NT2/D1 (cell line): ENCODE data around the gene PLEKHF1.

ENCODE experiments used
- DNase-seq: peaks from one replicate; pipeline ENCODE4 v3.0.0-alpha.2; 2011; ENCODE audit warnings: low read depth, low spot score
- H3K27me3 ChIP-seq: 2 replicates; pipeline ENCODE4 v1.6.0; 2011; ENCODE audit warnings: mild to moderate bottlenecking; ENCODE audit not compliant: insufficient read length, insufficient read depth
- H3K36me3 ChIP-seq: 2 replicates; pipeline ENCODE4 v1.6.1; 2011; ENCODE audit warnings: mild to moderate bottlenecking, low read length, mixed read lengths; ENCODE audit not compliant: insufficient read depth, insufficient read length
- H3K4me1 ChIP-seq: 2 replicates; pipeline ENCODE4 v1.5.1; 2011; ENCODE audit not compliant: insufficient read depth, insufficient read length
- H3K4me3 ChIP-seq: 2 replicates; pipeline ENCODE4 v1.5.1; 2011; ENCODE audit warnings: low read depth; ENCODE audit not compliant: insufficient read length
- H3K9ac ChIP-seq: 2 replicates; pipeline ENCODE4 v1.6.0; 2011; ENCODE audit warnings: low read depth; ENCODE audit not compliant: insufficient read length
- H3K9me3 ChIP-seq: 2 replicates; pipeline ENCODE4 v1.5.1; 2011; ENCODE audit warnings: mild to moderate bottlenecking, low read length; ENCODE audit not compliant: insufficient read depth
- SUZ12 ChIP-seq: IDR thresholded peaks from 2 replicates; pipeline ENCODE4 v1.6.1; 2011; ENCODE audit not compliant: insufficient read length, insufficient read depth; ENCODE audit errors: extremely low read depth
- YY1 ChIP-seq: IDR thresholded peaks from 2 replicates; pipeline ENCODE4 v1.6.1; 2011; ENCODE audit not compliant: insufficient read length, insufficient read depth
- ZNF274 ChIP-seq: IDR thresholded peaks from 2 replicates; pipeline ENCODE4 v1.6.1; 2011; ENCODE audit warnings: mild to moderate bottlenecking, low read depth, low read length

The PLEKHF1 gene

GRCh38 chr19:29645491-29645867 is 19.8 kb upstream of the PLEKHF1 start:
- Histone ChIP-seq H3K9ac (no peak overlapping the region), H3K36me3 (no peaks in the 10 kb centered on the region), H3K27me3 (no peaks in the 10 kb centered on the region), H3K4me1 (no peaks in the 10 kb centered on the region), H3K9me3 (no peaks in the 10 kb centered on the region), H3K4me3 (no peak overlapping the region)
- no peak for DNase-seq
- no peak for TF ChIP-seq YY1
- TF ChIP-seq ZNF274 = no peak
- no peak for TF ChIP-seq SUZ12

GRCh38 chr19:29645911-29646310 is 19.4 kb upstream of the PLEKHF1 start:
- Histone ChIP-seq H3K9me3 (no peaks in the 10 kb centered on the region), H3K4me1 (no peaks in the 10 kb centered on the region), H3K27me3 (no peaks in the 10 kb centered on the region), H3K9ac (no peak overlapping the region), H3K36me3 (no peaks in the 10 kb centered on the region), H3K4me3 (no peak overlapping the region)
- no peak for TF ChIP-seq YY1
- no peak for TF ChIP-seq SUZ12
- TF ChIP-seq ZNF274 = no peak
- DNase-seq = no peak

- Histone ChIP-seq H3K4me3 (no peak overlapping the region), H3K9ac (no peak overlapping the region), H3K9me3 (peaks cover 7% of the 10 kb centered on the region; the same call in 1 of the 2 replicates), H3K36me3 (no peaks in the 10 kb centered on the region), H3K4me1 (no peaks in the 10 kb centered on the region), H3K27me3 (no peaks in the 10 kb centered on the region)
- no peak for TF ChIP-seq SUZ12
- TF ChIP-seq YY1 = no peak
- no peak for TF ChIP-seq ZNF274
- no peak for DNase-seq
Observed at GRCh38 chr19:29650772-29651387, 14.4 kb upstream of the PLEKHF1 start.

GRCh38 chr19:29651622-29652394 is 13.5 kb upstream of the PLEKHF1 start:
- no peak for DNase-seq
- Histone ChIP-seq H3K4me1 (no peaks in the 10 kb centered on the region), H3K27me3 (no peaks in the 10 kb centered on the region), H3K36me3 (no peaks in the 10 kb centered on the region), H3K9ac (no peak overlapping the region), H3K9me3 (peaks cover 7% of the 10 kb centered on the region; the same call in 1 of the 2 replicates), H3K4me3 (no peak overlapping the region)
- TF ChIP-seq SUZ12 (no peak), YY1 (no peak), ZNF274 (no peak)

GRCh38 chr19:29653398-29653797 is 11.9 kb upstream of the PLEKHF1 start:
- Histone ChIP-seq H3K36me3 (no peaks in the 10 kb centered on the region), H3K27me3 (no peaks in the 10 kb centered on the region), H3K9ac (no peak overlapping the region), H3K9me3 (peaks cover 7% of the 10 kb centered on the region; the same call in 1 of the 2 replicates), H3K4me1 (no peaks in the 10 kb centered on the region), H3K4me3 (no peak overlapping the region)
- TF ChIP-seq ZNF274 = no peak
- no peak for TF ChIP-seq SUZ12
- TF ChIP-seq YY1 = no peak
- DNase-seq = no peak

GRCh38 chr19:29655648-29656335 is 9.5 kb upstream of the PLEKHF1 start:
- H3K36me3 ChIP-seq = no peaks in the 10 kb centered on the region
- H3K9ac ChIP-seq = no peak overlapping the region
- H3K27me3 ChIP-seq = no peaks in the 10 kb centered on the region
- H3K4me3 ChIP-seq = no peak overlapping the region
- DNase-seq = no peak
- TF ChIP-seq ZNF274 = no peak
- no peak for TF ChIP-seq SUZ12
- TF ChIP-seq YY1 = no peak
- H3K9me3 ChIP-seq = peaks cover 7% of the 10 kb centered on the region; the same call in 1 of the 2 replicates
- H3K4me1 ChIP-seq = no peaks in the 10 kb centered on the region

- H3K4me1 ChIP-seq = no peaks in the 10 kb centered on the region
- no peaks in the 10 kb centered on the region for H3K36me3 ChIP-seq
- peaks cover 5% of the 10 kb centered on the region for H3K27me3 ChIP-seq
- H3K9ac ChIP-seq = no peak overlapping the region
- DNase-seq = no peak
- no peak overlapping the region for H3K4me3 ChIP-seq
- H3K9me3 ChIP-seq = peaks cover 7% of the 10 kb centered on the region; the same call in 1 of the 2 replicates
- TF ChIP-seq YY1 = no peak
- TF ChIP-seq ZNF274 = no peak
- TF ChIP-seq SUZ12 = no peak
Observed at GRCh38 chr19:29658221-29658991, 6.9 kb upstream of the PLEKHF1 start.
